ENCODE data around the gene SLC4A1. TPM values are rescaled to one million over a fixed set of nuclear protein-coding genes. Genes with fewer than 3 reads are reported as not detected.

The SLC4A1 gene
- total and polyA plus RNA-seq, 8 donors, result 0.58 to 22.7 (median 10.4) TPM

- TF ChIP-seq, protein P1, sequence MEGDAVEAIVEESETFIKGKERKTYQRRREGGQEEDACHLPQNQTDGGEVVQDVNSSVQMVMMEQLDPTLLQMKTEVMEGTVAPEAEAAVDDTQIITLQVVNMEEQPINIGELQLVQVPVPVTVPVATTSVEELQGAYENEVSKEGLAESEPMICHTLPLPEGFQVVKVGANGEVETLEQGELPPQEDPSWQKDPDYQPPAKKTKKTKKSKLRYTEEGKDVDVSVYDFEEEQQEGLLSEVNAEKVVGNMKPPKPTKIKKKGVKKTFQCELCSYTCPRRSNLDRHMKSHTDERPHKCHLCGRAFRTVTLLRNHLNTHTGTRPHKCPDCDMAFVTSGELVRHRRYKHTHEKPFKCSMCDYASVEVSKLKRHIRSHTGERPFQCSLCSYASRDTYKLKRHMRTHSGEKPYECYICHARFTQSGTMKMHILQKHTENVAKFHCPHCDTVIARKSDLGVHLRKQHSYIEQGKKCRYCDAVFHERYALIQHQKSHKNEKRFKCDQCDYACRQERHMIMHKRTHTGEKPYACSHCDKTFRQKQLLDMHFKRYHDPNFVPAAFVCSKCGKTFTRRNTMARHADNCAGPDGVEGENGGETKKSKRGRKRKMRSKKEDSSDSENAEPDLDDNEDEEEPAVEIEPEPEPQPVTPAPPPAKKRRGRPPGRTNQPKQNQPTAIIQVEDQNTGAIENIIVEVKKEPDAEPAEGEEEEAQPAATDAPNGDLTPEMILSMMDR (IDR thresholded peaks at IDR 0.05), result no peak
- no peak overlapping the region for H3K27ac ChIP-seq
- no peak for DNase-seq
- no peak for ATAC-seq
- no peaks in the 10 kb centered on the region for H3K9me3 ChIP-seq
- H3K4me3 ChIP-seq, result no peak overlapping the region
- intact Hi-C loops (cut with DNase I), result no loop called here
- no peaks in the 10 kb centered on the region for H3K27me3 ChIP-seq
- H3K36me3 ChIP-seq, result no peaks in the 10 kb centered on the region
- H3K4me1 ChIP-seq, result no peaks in the 10 kb centered on the region
Measured at GRCh38 chr17:44272321-44272951, 4.5 kb upstream of the SLC4A1 start.

DNA sequence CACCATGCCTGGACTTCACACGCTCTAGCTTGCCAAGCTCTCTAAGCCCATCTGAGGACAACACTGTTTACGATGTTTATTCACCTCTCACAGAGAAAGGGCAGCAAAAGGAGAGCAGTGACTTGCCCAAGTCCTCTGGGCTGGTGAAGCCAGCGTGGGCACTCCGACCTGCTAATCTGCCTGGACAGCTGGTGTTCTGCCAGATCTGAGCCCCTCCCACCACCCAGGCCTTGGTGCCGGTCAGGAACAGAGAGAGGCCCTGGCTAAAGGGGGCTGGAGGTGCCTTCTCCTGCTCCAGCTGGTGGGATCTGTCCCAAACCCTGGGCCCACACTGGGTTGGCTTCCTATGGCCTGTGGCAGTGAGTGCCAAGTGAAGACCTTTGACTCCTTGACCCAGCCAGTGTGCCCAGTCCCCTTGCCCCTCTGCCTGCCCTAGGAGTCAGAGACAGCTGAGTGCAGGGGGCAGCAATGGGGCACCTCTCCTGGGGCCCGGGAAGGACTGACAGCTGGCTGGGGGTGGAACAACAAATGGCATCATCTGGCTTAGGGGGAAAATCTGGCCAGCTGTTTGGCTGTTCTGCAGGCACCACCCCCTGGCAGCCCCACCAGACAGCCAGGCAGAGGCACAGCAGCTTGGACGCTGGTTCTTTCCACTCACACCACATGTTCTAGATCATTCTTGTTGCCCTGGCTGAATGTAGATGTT is 1.8 kb upstream of the SLC4A1 start:
- H3K27ac ChIP-seq, result no peak overlapping the region
- no peaks in the 10 kb centered on the region for H3K9me3 ChIP-seq
- no peak for DNase-seq
- TF ChIP-seq, protein P1 (IDR thresholded peaks at IDR 0.05), result no peak
- H3K4me3 ChIP-seq, result no peak overlapping the region
- H3K27me3 ChIP-seq, result no peaks in the 10 kb centered on the region
- H3K4me1 ChIP-seq, result no peaks in the 10 kb centered on the region
- no peaks in the 10 kb centered on the region for H3K36me3 ChIP-seq
- intact Hi-C loops (cut with DNase I), result no loop called here
- ATAC-seq, result no peak

GRCh38 chr17:44268709-44269534 is 987 bp upstream of the SLC4A1 start:
- intact Hi-C loops (cut with DNase I), result no loop called here
- Histone ChIP-seq H3K27ac (no peak overlapping the region), H3K27me3 (no peaks in the 10 kb centered on the region), H3K36me3 (no peaks in the 10 kb centered on the region), H3K4me3 (no peak overlapping the region), H3K9me3 (no peaks in the 10 kb centered on the region), H3K4me1 (no peaks in the 10 kb centered on the region)
- no peak for DNase-seq
- ATAC-seq, result no peak
- TF ChIP-seq, protein P1 (IDR thresholded peaks at IDR 0.05), result no peak

DNA sequence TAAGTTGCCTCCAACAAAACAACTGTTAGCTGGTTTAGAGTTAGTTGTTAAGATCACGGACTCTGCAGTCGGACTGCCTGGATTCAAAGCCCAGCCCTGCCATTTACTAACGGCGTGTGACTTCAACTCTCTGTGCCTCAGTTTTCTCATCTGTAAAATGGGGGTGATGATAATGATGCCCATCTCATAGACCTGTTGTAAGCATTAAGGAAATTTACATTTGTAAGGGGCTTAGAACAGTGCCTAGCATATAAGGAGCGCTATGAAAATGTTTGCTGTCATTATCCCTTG is 825 bp downstream of the SLC4A1 start:
- H3K36me3 ChIP-seq, result no peaks in the 10 kb centered on the region
- no peaks in the 10 kb centered on the region for H3K9me3 ChIP-seq
- H3K4me1 ChIP-seq, result no peaks in the 10 kb centered on the region
- H3K4me3 ChIP-seq, result no peak overlapping the region
- intact Hi-C loops (cut with DNase I), result no loop called here
- no peak for ATAC-seq
- TF ChIP-seq, protein P1 (IDR thresholded peaks at IDR 0.05), result no peak
- H3K27ac ChIP-seq, result no peak overlapping the region
- no peaks in the 10 kb centered on the region for H3K27me3 ChIP-seq
- DNase-seq, result no peak
